Breast epithelium (tissue), 4 donors: ENCODE measurements around the gene BZW2. TPM values are rescaled to one million over a fixed set of nuclear protein-coding genes. Genes with fewer than 3 reads are reported as not detected.
A peak's percentile ranks its signal among the peaks of the same experiment; 100 is the strongest.

ENCODE experiments used
- DNase-seq, 2 donors: peaks; one replicate each; pipeline ENCODE4 v3.0.0-alpha.2; 2019; ENCODE audit warnings: low spot score in 2 of 2
- H3K27ac ChIP-seq, 2 donors: fragments of 200-600 bp; sonication (generic) in 1 of 2; one replicate each; pipeline ENCODE4 v1.5.1; 2016 to 2019; ENCODE audit warnings: mild to moderate bottlenecking in 1 of 2
- H3K27me3 ChIP-seq, 2 donors: fragments of 200-600 bp; sonication (generic) in 1 of 2; one replicate each; pipeline versions ENCODE4 v1.5.1 to v1.6.0; 2017 to 2019; ENCODE audit warnings: control low read depth in 1 of 2, mild to moderate bottlenecking in 1 of 2
- H3K36me3 ChIP-seq: fragments of 200-600 bp; one replicate; pipeline ENCODE4 v1.5.1; 2019
- H3K4me1 ChIP-seq, 2 donors: fragments of 200-600 bp; sonication (generic); one replicate each; pipeline ENCODE4 v1.5.1; 2016 to 2019; ENCODE audit warnings: control low read depth in 1 of 2
- H3K4me3 ChIP-seq, 3 donors: fragments of 200-600 bp; sonication (generic); 1 replicate in 2 of 3; 2 replicates in 1 of 3; pipeline ENCODE4 v1.5.1; 2016 to 2019; ENCODE audit warnings: mild to moderate bottlenecking in 3 of 3, moderate library complexity in 2 of 3
- H3K9me3 ChIP-seq, 2 donors: fragments of 200-600 bp; sonication (generic) in 1 of 2; one replicate each; pipeline ENCODE4 v1.5.1; 2016 to 2019; ENCODE audit warnings: control low read depth in 1 of 2
- CTCF ChIP-seq, 3 donors: fragments of 450-650 bp; IDR thresholded peaks; one replicate each; pipeline ENCODE4 v1.5.1; 2016 to 2017; ENCODE audit warnings: antibody characterized with exemption in 3 of 3, mild to moderate bottlenecking in 3 of 3, moderate library complexity in 3 of 3
- POLR2A ChIP-seq: fragments of 450-650 bp; IDR thresholded peaks from one replicate; pipeline ENCODE4 v1.6.1; 2016; ENCODE audit warnings: antibody characterized with exemption, mild to moderate bottlenecking, moderate library complexity
- POLR2AphosphoS5 ChIP-seq, 3 donors: sonication (generic); formaldehyde crosslinking; IDR thresholded peaks; one replicate each; pipeline ENCODE4 v1.6.1; 2017; ENCODE audit warnings: antibody characterized with exemption in 3 of 3
- intact Hi-C: fragments of 100-400 bp; cut with DNase I; formaldehyde crosslinking; loops from one replicate; pipeline ENCODE4 v1.15.1; 2023; ENCODE audit warnings: low total_unique reads
- total RNA-seq, 3 donors: library from RNA; depleted of rRNA; stranded (reverse); fragments of >200 nt; gene quantifications; one replicate each; pipeline ENCODE4 v1.1.0, GENCODE V29; 2016

BZW2 gene
- total RNA-seq, 3 donors from 2014 or later: 55.7 to 68.8 (median 68.2) TPM

- Histone ChIP-seq H3K36me3 (no peaks in the 10 kb centered on the region), H3K27ac (peak overlapping the region; percentile 50 to 56), H3K27me3 (no peaks in the 10 kb centered on the region), H3K4me3 (no peak overlapping the region), H3K4me1 (peaks cover 0 to 5% of the 10 kb centered on the region in 2 donors), H3K9me3 (no peaks in the 10 kb centered on the region)
- intact Hi-C loops: no loop called here
- TF ChIP-seq CTCF (IDR thresholded peaks at IDR 0.05) (no peak), POLR2AphosphoS5 (IDR thresholded peaks at IDR 0.05) (no peak), POLR2A (no peak)
- DNase-seq: no peak
These were observed 9.4 kb upstream of the BZW2 start for GRCh38 chr7:16636555-16637101.

DNA sequence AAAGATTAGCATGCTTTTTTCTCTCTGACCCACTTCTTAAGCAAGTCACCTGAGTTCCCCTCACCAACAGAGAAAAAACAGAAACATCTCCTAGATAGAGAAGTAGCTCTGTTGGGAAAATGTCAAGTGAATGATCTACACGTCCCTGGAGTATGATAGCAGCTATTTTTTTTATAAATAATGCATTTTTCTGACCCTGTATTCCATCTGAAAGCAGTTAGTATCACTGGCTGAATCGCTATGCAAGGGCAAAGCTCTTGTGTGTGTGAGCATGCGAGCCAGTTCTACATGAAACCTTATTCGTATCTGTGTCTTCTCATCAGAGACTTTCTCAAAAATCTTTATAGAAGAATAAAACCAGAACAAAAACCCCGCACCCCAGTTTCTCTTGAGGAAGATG lies 8.6 kb upstream of the BZW2 start:
- no peak for DNase-seq
- Histone ChIP-seq H3K27ac (peak overlapping the region; percentile 50 to 56), H3K4me1 (peaks cover 0 to 10% of the 10 kb centered on the region in 2 donors), H3K9me3 (no peaks in the 10 kb centered on the region), H3K4me3 (no peak overlapping the region), H3K36me3 (no peaks in the 10 kb centered on the region), H3K27me3 (no peaks in the 10 kb centered on the region)
- TF ChIP-seq POLR2AphosphoS5 (IDR thresholded peaks at IDR 0.05) (no peak), POLR2A (no peak), CTCF (IDR thresholded peaks at IDR 0.05) (no peak)
- intact Hi-C loops: no loop called here

GRCh38 chr7:16638282-16639280 lies 7.4 kb upstream of the BZW2 start:
- Histone ChIP-seq H3K36me3 (no peaks in the 10 kb centered on the region), H3K27ac (peak overlapping the region in 1 of 2 donors; percentile 50), H3K4me1 (peaks cover 0 to 15% of the 10 kb centered on the region in 2 donors), H3K4me3 (no peak overlapping the region), H3K9me3 (no peaks in the 10 kb centered on the region), H3K27me3 (no peaks in the 10 kb centered on the region)
- intact Hi-C loops: no loop called here
- no peak for TF ChIP-seq POLR2A
- TF ChIP-seq POLR2AphosphoS5 (IDR thresholded peaks at IDR 0.05): no peak
- no peak for TF ChIP-seq CTCF (IDR thresholded peaks at IDR 0.05)
- DNase-seq: no peak

GRCh38 chr7:16644157-16644556 lies 1.8 kb upstream of the BZW2 start:
- Histone ChIP-seq H3K27me3 (no peaks in the 10 kb centered on the region), H3K27ac (peak overlapping the region; percentile 90 to 97), H3K9me3 (no peaks in the 10 kb centered on the region), H3K4me3 (peak overlapping the region; percentile 90 to 96 (median 93)), H3K36me3 (no peaks in the 10 kb centered on the region), H3K4me1 (peaks cover 0 to 21% of the 10 kb centered on the region in 2 donors)
- DNase-seq: no peak
- intact Hi-C loops: no loop called here
- TF ChIP-seq POLR2A (no peak), POLR2AphosphoS5 (IDR thresholded peaks at IDR 0.05) (no peak), CTCF (IDR thresholded peaks at IDR 0.05) (no peak)
